ENCODE data around the gene GUCY1A1. TPM values are rescaled to one million over a fixed set of nuclear protein-coding genes. Genes with fewer than 3 reads are reported as not detected.

Gene GUCY1A1
- total RNA-seq, 1 experiment from 2014 or later = not detected

DNA sequence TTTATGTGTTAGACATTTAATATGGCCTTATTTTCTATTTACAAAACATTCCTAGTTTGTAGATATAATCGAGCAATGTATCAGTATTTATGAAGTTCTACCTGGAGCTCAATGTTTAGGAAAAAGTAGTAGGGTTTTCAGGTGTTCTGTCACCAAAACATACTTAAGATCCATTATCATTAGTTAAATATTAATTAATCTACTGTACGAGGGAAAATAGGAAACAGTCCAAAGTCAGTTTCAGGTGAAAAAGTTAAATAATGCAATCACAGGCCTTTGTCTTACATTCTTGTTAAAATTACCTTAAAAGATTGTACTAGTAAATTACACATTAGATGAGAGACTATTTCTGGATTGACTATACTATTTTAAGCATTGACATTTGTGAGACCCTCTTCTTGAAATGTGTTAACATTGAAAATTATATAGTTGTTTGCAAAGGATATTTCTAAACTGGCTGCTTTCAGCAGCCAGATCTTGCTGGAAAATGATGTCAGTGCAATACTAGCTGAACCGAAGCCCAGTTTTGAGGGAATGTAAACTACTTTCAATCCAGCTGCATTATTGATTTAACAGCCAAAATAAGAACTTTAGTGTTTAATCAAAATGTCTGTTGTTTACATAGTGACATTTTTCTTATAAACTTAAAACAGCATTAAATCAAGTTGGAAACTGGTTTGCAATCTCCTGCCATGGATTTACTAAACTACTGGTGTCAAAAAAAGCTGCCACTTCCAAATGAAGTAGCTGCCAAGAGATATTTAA, 111.5 kb downstream of the GUCY1A1 start:
- Histone ChIP-seq H3K4me3 (replicated peaks in 1 of 2; ENCODE audit: low read depth in 1 of 2, low read length in 2 of 2) (no peak overlapping the region), H3K4me2 (ENCODE audit: low read length) (no peak overlapping the region), H3K9me2 (ENCODE audit: insufficient read depth) (no peaks in the 10 kb centered on the region), H3K27ac (ENCODE audit: low read depth, low read length) (no peak overlapping the region), H3K79me2 (ENCODE audit: insufficient read depth, low read length) (no peaks in the 10 kb centered on the region), H3K4me1 (ENCODE audit: control insufficient read depth in 1 of 2, insufficient read depth in 2 of 2, low read length in 2 of 2) (no peaks in the 10 kb centered on the region), H3K36me3 (ENCODE audit: control insufficient read depth in 1 of 2, insufficient read depth in 2 of 2, low read length in 2 of 2) (no peaks in the 10 kb centered on the region), H2AFZ (ENCODE audit: low read depth, low read length, poor library complexity, severe bottlenecking) (no peak overlapping the region), H3K27me3 (ENCODE audit: insufficient read depth, low read length) (no peaks in the 10 kb centered on the region), H3K9me3 (ENCODE audit: control insufficient read depth in 1 of 2, insufficient read depth in 1 of 2, low read depth in 1 of 2, low read length in 2 of 2) (no peaks in the 10 kb centered on the region), H3K9ac (ENCODE audit: low read length) (no peak overlapping the region), H4K20me1 (ENCODE audit: insufficient read depth) (no peaks in the 10 kb centered on the region)
- no peak for ATAC-seq
- TF ChIP-seq EZH2 (IDR thresholded peaks at IDR 0.05) (no peak), SP1 (IDR thresholded peaks at IDR 0.05; ENCODE audit: low read depth) (no peak), POLR2A (IDR thresholded peaks at IDR 0.05; ENCODE audit: borderline replicate concordance, extremely low read depth, insufficient read depth, insufficient read length) (no peak), YY1 (IDR thresholded peaks at IDR 0.05; ENCODE audit: extremely low read depth, insufficient replicate concordance, low read depth, low read length) (no peak), ZNF274 (IDR thresholded peaks at IDR 0.05; ENCODE audit: low read depth, low read length) (no peak), ELF1 (IDR thresholded peaks at IDR 0.05; ENCODE audit: borderline replicate concordance, low read depth) (no peak), TCF7L2 (IDR thresholded peaks at IDR 0.05; ENCODE audit: borderline replicate concordance, extremely low read depth, insufficient read depth, insufficient read length) (no peak), RAD21 (IDR thresholded peaks at IDR 0.05; ENCODE audit: low read depth) (no peak), JUND (IDR thresholded peaks at IDR 0.05) (no peak), EZH2phosphoT487 (IDR thresholded peaks at IDR 0.05; ENCODE audit: borderline replicate concordance) (no peak), EGR1 (IDR thresholded peaks at IDR 0.05; ENCODE audit: low read depth) (no peak), SRF (IDR thresholded peaks at IDR 0.05; ENCODE audit: low read depth) (no peak)
- TF ChIP-seq, protein P1, sequence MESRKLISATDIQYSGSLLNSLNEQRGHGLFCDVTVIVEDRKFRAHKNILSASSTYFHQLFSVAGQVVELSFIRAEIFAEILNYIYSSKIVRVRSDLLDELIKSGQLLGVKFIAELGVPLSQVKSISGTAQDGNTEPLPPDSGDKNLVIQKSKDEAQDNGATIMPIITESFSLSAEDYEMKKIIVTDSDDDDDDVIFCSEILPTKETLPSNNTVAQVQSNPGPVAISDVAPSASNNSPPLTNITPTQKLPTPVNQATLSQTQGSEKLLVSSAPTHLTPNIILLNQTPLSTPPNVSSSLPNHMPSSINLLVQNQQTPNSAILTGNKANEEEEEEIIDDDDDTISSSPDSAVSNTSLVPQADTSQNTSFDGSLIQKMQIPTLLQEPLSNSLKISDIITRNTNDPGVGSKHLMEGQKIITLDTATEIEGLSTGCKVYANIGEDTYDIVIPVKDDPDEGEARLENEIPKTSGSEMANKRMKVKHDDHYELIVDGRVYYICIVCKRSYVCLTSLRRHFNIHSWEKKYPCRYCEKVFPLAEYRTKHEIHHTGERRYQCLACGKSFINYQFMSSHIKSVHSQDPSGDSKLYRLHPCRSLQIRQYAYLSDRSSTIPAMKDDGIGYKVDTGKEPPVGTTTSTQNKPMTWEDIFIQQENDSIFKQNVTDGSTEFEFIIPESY (IDR thresholded peaks at IDR 0.05; ENCODE audit: extremely low read depth, insufficient replicate concordance, low read length) = no peak
- TF ChIP-seq, protein P2, sequence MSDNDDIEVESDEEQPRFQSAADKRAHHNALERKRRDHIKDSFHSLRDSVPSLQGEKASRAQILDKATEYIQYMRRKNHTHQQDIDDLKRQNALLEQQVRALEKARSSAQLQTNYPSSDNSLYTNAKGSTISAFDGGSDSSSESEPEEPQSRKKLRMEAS (IDR thresholded peaks at IDR 0.05) = no peak
- TF ChIP-seq, protein P3, sequence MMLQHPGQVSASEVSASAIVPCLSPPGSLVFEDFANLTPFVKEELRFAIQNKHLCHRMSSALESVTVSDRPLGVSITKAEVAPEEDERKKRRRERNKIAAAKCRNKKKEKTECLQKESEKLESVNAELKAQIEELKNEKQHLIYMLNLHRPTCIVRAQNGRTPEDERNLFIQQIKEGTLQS (IDR thresholded peaks at IDR 0.05) = no peak
- TF ChIP-seq, protein P4, sequence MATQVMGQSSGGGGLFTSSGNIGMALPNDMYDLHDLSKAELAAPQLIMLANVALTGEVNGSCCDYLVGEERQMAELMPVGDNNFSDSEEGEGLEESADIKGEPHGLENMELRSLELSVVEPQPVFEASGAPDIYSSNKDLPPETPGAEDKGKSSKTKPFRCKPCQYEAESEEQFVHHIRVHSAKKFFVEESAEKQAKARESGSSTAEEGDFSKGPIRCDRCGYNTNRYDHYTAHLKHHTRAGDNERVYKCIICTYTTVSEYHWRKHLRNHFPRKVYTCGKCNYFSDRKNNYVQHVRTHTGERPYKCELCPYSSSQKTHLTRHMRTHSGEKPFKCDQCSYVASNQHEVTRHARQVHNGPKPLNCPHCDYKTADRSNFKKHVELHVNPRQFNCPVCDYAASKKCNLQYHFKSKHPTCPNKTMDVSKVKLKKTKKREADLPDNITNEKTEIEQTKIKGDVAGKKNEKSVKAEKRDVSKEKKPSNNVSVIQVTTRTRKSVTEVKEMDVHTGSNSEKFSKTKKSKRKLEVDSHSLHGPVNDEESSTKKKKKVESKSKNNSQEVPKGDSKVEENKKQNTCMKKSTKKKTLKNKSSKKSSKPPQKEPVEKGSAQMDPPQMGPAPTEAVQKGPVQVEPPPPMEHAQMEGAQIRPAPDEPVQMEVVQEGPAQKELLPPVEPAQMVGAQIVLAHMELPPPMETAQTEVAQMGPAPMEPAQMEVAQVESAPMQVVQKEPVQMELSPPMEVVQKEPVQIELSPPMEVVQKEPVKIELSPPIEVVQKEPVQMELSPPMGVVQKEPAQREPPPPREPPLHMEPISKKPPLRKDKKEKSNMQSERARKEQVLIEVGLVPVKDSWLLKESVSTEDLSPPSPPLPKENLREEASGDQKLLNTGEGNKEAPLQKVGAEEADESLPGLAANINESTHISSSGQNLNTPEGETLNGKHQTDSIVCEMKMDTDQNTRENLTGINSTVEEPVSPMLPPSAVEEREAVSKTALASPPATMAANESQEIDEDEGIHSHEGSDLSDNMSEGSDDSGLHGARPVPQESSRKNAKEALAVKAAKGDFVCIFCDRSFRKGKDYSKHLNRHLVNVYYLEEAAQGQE (IDR thresholded peaks at IDR 0.05; ENCODE audit: low read depth) = no peak
- BruUV-seq (replicated peaks) = no TSS peak
- ChIA-PET POLR2A (no interaction called here), CTCF (no interaction called here), RAD21 (ENCODE audit: low non-redundant PET in 1 of 2, low total read pairs in 2 of 2, uncharacterized antibody in 2 of 2, unreplicated experiment in 2 of 2) (no interaction called here)
- DNase-seq (ENCODE audit: low read depth, low spot score) = no peak
- intact Hi-C loops (cut with micrococcal nuclease) = no loop called here

Measured in HCT116 (cell line).